GM12878 (cell line): ENCODE measurements around the gene PLVAP. TPM values are rescaled to one million over a fixed set of nuclear protein-coding genes. Genes with fewer than 3 reads are reported as not detected.

ENCODE experiments used
- ATAC-seq: fragments of 200-7000 bp; cut with Tn5 transposase; 3 replicates; pipeline ENCODE4 v1.9.1; 2020; ENCODE audit warnings: mild to moderate bottlenecking, moderate library complexity
- BruUV-seq: library from RNA; stranded (reverse); fragments of 400-500 nt; replicated peaks from 2 replicates; lab custom pipeline; 2021; lab: Mats Ljungman, UMichigan
- CTCF ChIA-PET: fragments of 300-600 bp; sonication (Branson Sonifier 250); formaldehyde crosslinking; extraction: SDS; loops from one replicate; lab custom pipeline; 2021; ENCODE audit warnings: inconsistent platforms; lab: Yijun Ruan, JAX
- POLR2A ChIA-PET: fragments of 350-600 bp; formaldehyde crosslinking; extraction: SDS; loops from one replicate; lab custom pipeline; 2021; ENCODE audit warnings: inconsistent platforms; lab: Charles Lee
- RAD21 ChIA-PET: fragments of 300-600 bp; sonication (Branson Sonifier 250); formaldehyde crosslinking; loops from one replicate; lab custom pipeline; 2023; ENCODE audit warnings: antibody characterized with exemption; ENCODE audit not compliant: unreplicated experiment; lab: Charles Lee
- SMC1A ChIA-PET: fragments of 300-600 bp; sonication (Branson Sonifier 250); formaldehyde crosslinking; loops from one replicate; lab custom pipeline; 2023; ENCODE audit not compliant: unreplicated experiment, uncharacterized antibody; lab: Charles Lee
- DNase-seq: peaks from one replicate; pipeline ENCODE4 v3.0.0-alpha.2; 2011; ENCODE audit warnings: low read depth, low spot score
- FAIRE-seq: peaks from 3 replicates; lab custom pipeline; 2011; peaks lifted over from hg19 to GRCh38; lab: Jason Lieb, UNC
- H2AFZ ChIP-seq: 2 replicates; pipeline ENCODE4 v1.6.0; 2011; ENCODE audit warnings: low read depth, low read length, control low read depth; ENCODE audit not compliant: control insufficient read depth
- H3K27ac ChIP-seq: 2 replicates; pipeline ENCODE4 v1.5.1; 2011; ENCODE audit warnings: control low read depth; ENCODE audit not compliant: control insufficient read depth, insufficient read depth
- H3K27me3 ChIP-seq, 2 experiments: replicated peaks in 1 of 2; 2 replicates each; pipeline versions ENCODE4 v1.6.0 to v1.6.1; 2011; ENCODE audit warnings: low read length in 1 of 2; ENCODE audit not compliant: control insufficient read depth in 2 of 2, insufficient read depth in 2 of 2
- H3K36me3 ChIP-seq, 2 experiments: 2 replicates each; pipeline ENCODE4 v1.5.1; 2011; ENCODE audit warnings: low read length in 1 of 2; ENCODE audit not compliant: control insufficient read depth in 2 of 2, insufficient read depth in 2 of 2
- H3K4me1 ChIP-seq: 2 replicates; pipeline ENCODE4 v1.6.1; 2011; ENCODE audit warnings: mild to moderate bottlenecking, low read length, moderate library complexity, mixed read lengths; ENCODE audit not compliant: control insufficient read depth, insufficient read depth
- H3K4me2 ChIP-seq: 2 replicates; pipeline ENCODE4 v1.6.0; 2011; ENCODE audit warnings: control low read depth; ENCODE audit not compliant: control insufficient read depth, insufficient read depth
- H3K4me3 ChIP-seq: fragments of 200-600 bp; sonication (generic); 2 replicates; pipeline ENCODE4 v1.5.1; 2016
- H3K79me2 ChIP-seq: 2 replicates; pipeline ENCODE4 v1.6.0; 2011; ENCODE audit warnings: low read length; ENCODE audit not compliant: control insufficient read depth, insufficient read depth
- H3K9ac ChIP-seq: 2 replicates; pipeline ENCODE4 v1.8.0; 2011; ENCODE audit warnings: low read length, control low read depth, mixed read lengths; ENCODE audit not compliant: control insufficient read depth, insufficient read depth
- H3K9me3 ChIP-seq: replicated peaks from 3 replicates; pipeline ENCODE4 v1.5.1; 2011; ENCODE audit warnings: mild to moderate bottlenecking, low read length; ENCODE audit not compliant: control insufficient read depth, insufficient read depth
- H4K20me1 ChIP-seq: 2 replicates; pipeline ENCODE4 v1.6.0; 2011; ENCODE audit not compliant: control insufficient read depth, insufficient read depth
- ATF2 ChIP-seq: IDR thresholded peaks from 2 replicates; pipeline ENCODE4 v1.6.1; 2012; ENCODE audit warnings: low read length, inconsistent platforms
- BCL11A ChIP-seq: IDR thresholded peaks from 2 replicates; pipeline ENCODE4 v1.6.1; 2011; ENCODE audit warnings: low read depth, low read length
- EED ChIP-seq: sonication (generic); IDR thresholded peaks from 2 replicates; pipeline ENCODE4 v1.6.1; 2016; ENCODE audit warnings: antibody characterized with exemption, low read depth
- EGR1 ChIP-seq, 2 experiments: IDR thresholded peaks; 1 replicate in 1 of 2; 2 replicates in 1 of 2; pipeline ENCODE4 v1.6.1; 2011 to 2012; ENCODE audit warnings: low read depth in 2 of 2, low read length in 2 of 2, borderline replicate concordance in 1 of 2, mild to moderate bottlenecking in 1 of 2, moderate library complexity in 1 of 2
- HDGF ChIP-seq: fragments of 450-650 bp; IDR thresholded peaks from 2 replicates; pipeline ENCODE4 v1.6.1; 2016; ENCODE audit warnings: antibody characterized with exemption
- JUNB ChIP-seq: IDR thresholded peaks from 2 replicates; pipeline ENCODE4 v1.6.1; 2016; ENCODE audit warnings: antibody characterized with exemption, mild to moderate bottlenecking
- KDM1A ChIP-seq: fragments of 200-600 bp; sonication (generic); IDR thresholded peaks from 2 replicates; pipeline ENCODE4 v1.6.1; 2016; ENCODE audit warnings: borderline replicate concordance
- NKRF ChIP-seq: fragments of 450-650 bp; conservative IDR thresholded peaks from 2 replicates; pipeline ENCODE4 v1.6.1; 2017; ENCODE audit warnings: mild to moderate bottlenecking, moderate library complexity
- POLR2AphosphoS5 ChIP-seq: IDR thresholded peaks from 2 replicates; pipeline ENCODE4 v1.6.1; 2011; ENCODE audit warnings: mild to moderate bottlenecking, low read length, inconsistent platforms
- RAD51 ChIP-seq: fragments of 450-650 bp; IDR thresholded peaks from 2 replicates; pipeline ENCODE4 v1.6.1; 2016; ENCODE audit warnings: moderate library complexity, mild to moderate bottlenecking, inconsistent platforms
- SMARCA5 ChIP-seq: fragments of 450-650 bp; IDR thresholded peaks from 2 replicates; pipeline ENCODE4 v1.6.1; 2017; ENCODE audit warnings: mild to moderate bottlenecking
- SP1 ChIP-seq: IDR thresholded peaks from one replicate; pipeline ENCODE4 v1.6.1; 2011; ENCODE audit warnings: low read depth, low read length
- TARDBP ChIP-seq: IDR thresholded peaks from 2 replicates; pipeline ENCODE4 v1.6.1; 2016; ENCODE audit warnings: borderline replicate concordance
- ZBTB11 ChIP-seq: fragments of 450-650 bp; formaldehyde crosslinking; IDR thresholded peaks from 2 replicates; pipeline ENCODE4 v1.5.0; 2022; ENCODE audit warnings: mild to moderate bottlenecking, missing genetic modification characterization
- ZNF274 ChIP-seq: IDR thresholded peaks from one replicate; pipeline ENCODE4 v1.8.0; 2011; ENCODE audit not compliant: insufficient read length, insufficient read depth
- WGBS: methylation state at CpG from one replicate; pipeline ENCODE4 v1.1.6; 2016; ENCODE audit warnings: low lambda C conversion rate; ENCODE audit not compliant: insufficient replicate concordance, insufficient coverage; ENCODE audit errors: missing lambda C conversion rate; 5-methylcytosine and 5-hydroxymethylcytosine counted together
- in situ Hi-C: fragments of 300-500 bp; cut with MboI; formaldehyde crosslinking; loops from 9 replicates; pipeline ENCODE4 v1.14.3; 2018; ENCODE audit warnings: mixed read lengths
- intact Hi-C: fragments of 100-400 bp; cut with micrococcal nuclease; formaldehyde crosslinking; loops from one replicate; pipeline ENCODE4 v1.14.2; 2022; ENCODE audit not compliant: unreplicated experiment
- polyA plus RNA-seq, 11 experiments: library from polyadenylated mRNA; depleted of rRNA in 4 of 11; unstranded in 6 of 11; stranded (reverse) in 5 of 11; fragments of >200 nt; fragmentation: Nextera tagmentation in 4 of 11; fragmentation: Illumina TruSeq in 1 of 11; extraction: Ambion mirVana in 4 of 11; extraction: Trizol in 1 of 11; gene quantifications; 1 replicate in 1 of 11; 2 replicates in 10 of 11; pipeline versions ENCODE4 v1.2.1 to v1.2.3, GENCODE V29; 2011 to 2016; ENCODE audit warnings: inconsistent platforms in 2 of 11, missing spikeins in 2 of 11, low read depth in 1 of 11
- total RNA-seq, 4 experiments: library from RNA; depleted of rRNA in 3 of 4; stranded (reverse); fragments of >200 nt in 3 of 4; fragmentation: Illumina TruSeq in 1 of 4; extraction: Trizol in 1 of 4; gene quantifications; 2 replicates each; pipeline versions ENCODE4 v1.2.1 to v1.2.3, GENCODE V29; 2013 to 2021
- TF ChIP-seq, protein P1 (sequence below): IDR thresholded peaks from 2 replicates; pipeline ENCODE4 v1.6.1; 2011; ENCODE audit warnings: low read depth, mild to moderate bottlenecking, low read length, moderate library complexity, borderline replicate concordance; ENCODE audit errors: extremely low read depth

Gene PLVAP
- total and polyA plus RNA-seq, 10 of the 15 experiments (the other 5 are each of a cell fraction or from before 2014, with no cell fraction given), result 0.03 to 0.54 (median 0.06) TPM; not detected in 4

- H3K9me3 ChIP-seq, result no peaks in the 10 kb centered on the region; the same call in 2 of the 3 replicates
- CTCF ChIA-PET, result interaction anchor here (0.6 to 2.1 kb wide), 6 partner anchors 12 to 51 kb away, joined by 3 to 7 read pairs (median 4); partner anchors contain the start of gene DDA1
- peak; percentile 16 for DNase-seq
- POLR2A ChIA-PET, result interaction anchor here (0.5 to 4.4 kb wide), 7 partner anchors 24 to 671 kb away, joined by 3 to 24 read pairs (median 7); partner anchors contain the start of genes BST2, DDA1 and MVB12A
- peak overlapping the region; percentile 80 for H3K4me3 ChIP-seq
- SMC1A ChIA-PET, result interaction anchor here (1.1 to 1.7 kb wide), 3 partner anchors 25 to 67 kb away, joined by 3 to 8 read pairs (median 6); partner anchors contain the start of genes BABAM1, DDA1 and MRPL34
- H3K9ac ChIP-seq, result peak overlapping the region; percentile 60; the same call in 1 of the 2 replicates
- RAD21 ChIA-PET, result interaction anchor here (1.3 to 2.7 kb wide), 3 partner anchors 25 to 268 kb away, joined by 3 to 9 read pairs (median 8); partner anchors contain the start of gene DDA1
- H3K27ac ChIP-seq, result peak overlapping the region; percentile 52; the same call in 1 of the 2 replicates
- H3K79me2 ChIP-seq, result peaks cover 6% of the 10 kb centered on the region
- no peaks in the 10 kb centered on the region for H4K20me1 ChIP-seq
- intact Hi-C loops (loop anchor here (1.0 kb wide), 1 partner anchor 25 kb away; the partner anchor contains the start of gene DDA1), in situ Hi-C loops (no loop called here)
- no peaks in the 10 kb centered on the region; a peak in 2 of 4 replicates for H3K27me3 ChIP-seq
- ATAC-seq, result peak; percentile 45
- no TSS peak for BruUV-seq
- peak; percentile 31 for FAIRE-seq
- peaks cover 20% of the 10 kb centered on the region for H3K4me1 ChIP-seq
- H2AFZ ChIP-seq, result peak overlapping the region; percentile 77
- 32% methylated on average over 52 of the region's 52 CpGs for WGBS
- no peaks in the 10 kb centered on the region; a peak in 1 of 4 replicates for H3K36me3 ChIP-seq
- peak overlapping the region; percentile 83 for H3K4me2 ChIP-seq
- TF ChIP-seq SMARCA5 (0 out of 2 replicates have a peak, but pooled peaks have one; percentile 60), TARDBP (0 out of 2 replicates have a peak, but pooled peaks have one; percentile 29), SP1 (no peak), RAD51 (no peak), ZNF274 (no peak), POLR2AphosphoS5 (no peak), JUNB (peak; percentile 59), NKRF (0 out of 2 replicates have a peak, but pooled peaks have one; percentile 14), BCL11A (no peak), EED (peak; percentile 40; the same call in 1 of the 2 replicates), EGR1 (IDR thresholded peaks at IDR 0.05; ENCODE audit: borderline replicate concordance in 1 of 2, low read depth in 2 of 2, low read length in 2 of 2) (no peak), HDGF (no peak), ZBTB11 (no peak), KDM1A (no peak), ATF2 (no peak)
- TF ChIP-seq, protein P1, sequence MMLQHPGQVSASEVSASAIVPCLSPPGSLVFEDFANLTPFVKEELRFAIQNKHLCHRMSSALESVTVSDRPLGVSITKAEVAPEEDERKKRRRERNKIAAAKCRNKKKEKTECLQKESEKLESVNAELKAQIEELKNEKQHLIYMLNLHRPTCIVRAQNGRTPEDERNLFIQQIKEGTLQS, result no peak
Observed at GRCh38 chr19:17333611-17334413, 43.3 kb downstream of the PLVAP start.
